Activated naive CD8-positive, alpha-beta T cell treated with anti-CD3 and anti-CD28 coated beads, Interleukin-2, amount 50 U/mL, for 16 hours (primary cell): ENCODE data around the gene IL4R.
"Not testable (repeated sequence)": the region's sequence is repeated elsewhere in the genome, so short reads cannot be mapped to it uniquely, and the experiment has no call there.

Source experiments
- DNase-seq: peaks from one replicate; pipeline ENCODE4 v3.0.0-alpha.2; 2020; ENCODE audit warnings: low read depth, low spot score

Gene IL4R

GRCh38 chr16:27288313-27288712, 25.5 kb upstream of the IL4R start:
- DNase-seq = not testable (repeated sequence)

DNA sequence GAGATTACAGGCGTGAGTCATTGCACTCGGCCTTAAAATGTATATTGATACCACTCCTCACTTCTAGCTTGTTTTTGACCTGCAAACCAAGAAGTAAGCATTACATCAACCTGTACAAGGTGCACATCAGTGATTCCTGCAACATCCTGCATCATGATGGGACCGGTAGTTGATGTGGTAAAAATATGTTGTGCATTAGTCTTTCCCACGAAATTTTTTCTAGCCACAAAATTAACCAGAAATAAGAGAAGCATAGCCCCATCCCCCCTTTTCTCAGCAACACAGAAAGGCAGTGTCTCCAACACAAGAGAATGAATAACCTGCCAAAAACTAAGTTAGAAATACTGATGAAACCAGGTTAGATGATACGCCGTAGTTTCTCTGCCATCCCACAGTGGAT, 24.1 kb upstream of the IL4R start:
- DNase-seq = no peak

DNA sequence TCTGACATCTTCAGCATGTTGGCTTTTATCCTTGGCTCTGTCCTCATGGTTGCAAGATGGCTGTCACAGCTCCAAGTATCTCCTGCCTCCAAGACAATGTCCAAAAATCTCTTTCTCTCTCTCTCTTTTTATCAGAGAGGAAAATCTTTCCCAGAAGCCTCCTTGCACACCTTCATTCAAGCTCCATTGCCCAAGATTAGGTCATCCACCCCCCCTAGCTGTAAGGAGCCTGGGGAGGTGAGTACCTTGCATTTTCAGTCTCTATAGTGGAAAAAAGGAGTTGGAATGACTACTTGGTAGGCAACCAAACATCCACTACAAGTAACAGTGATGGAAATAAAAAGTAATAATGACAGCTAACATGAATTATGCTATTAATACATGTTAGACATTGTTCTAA, 23.2 kb upstream of the IL4R start:
- no peak for DNase-seq

GRCh38 chr16:27291106-27291505, 22.7 kb upstream of the IL4R start:
- no peak for DNase-seq

DNA sequence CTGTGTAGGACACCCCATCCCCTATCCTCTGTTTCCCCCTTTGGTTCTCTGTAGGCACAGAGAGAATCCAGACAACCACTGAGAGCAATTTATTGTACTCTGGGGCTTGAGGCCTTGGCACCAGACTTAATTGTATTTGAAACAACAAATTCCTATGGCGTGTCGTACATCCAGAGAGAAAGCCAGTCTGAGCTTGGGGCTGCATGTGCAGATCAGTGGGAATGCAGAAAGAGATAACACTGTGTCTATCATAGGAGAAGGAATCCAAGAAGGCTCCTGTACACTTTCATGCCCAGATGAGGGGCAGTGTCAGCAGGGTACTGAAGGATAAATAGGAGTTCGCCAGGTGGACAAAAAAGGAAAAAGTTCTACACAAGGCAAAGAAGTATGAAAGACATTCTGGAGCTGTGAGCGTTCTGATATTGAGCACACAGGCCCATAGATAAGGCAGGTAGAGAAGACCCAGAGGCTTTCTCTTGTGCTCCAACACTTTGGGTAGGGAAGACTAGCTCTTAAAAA, 22.0 kb upstream of the IL4R start:
- no peak for DNase-seq

GRCh38 chr16:27293343-27293742, 20.4 kb upstream of the IL4R start:
- DNase-seq = no peak

DNA sequence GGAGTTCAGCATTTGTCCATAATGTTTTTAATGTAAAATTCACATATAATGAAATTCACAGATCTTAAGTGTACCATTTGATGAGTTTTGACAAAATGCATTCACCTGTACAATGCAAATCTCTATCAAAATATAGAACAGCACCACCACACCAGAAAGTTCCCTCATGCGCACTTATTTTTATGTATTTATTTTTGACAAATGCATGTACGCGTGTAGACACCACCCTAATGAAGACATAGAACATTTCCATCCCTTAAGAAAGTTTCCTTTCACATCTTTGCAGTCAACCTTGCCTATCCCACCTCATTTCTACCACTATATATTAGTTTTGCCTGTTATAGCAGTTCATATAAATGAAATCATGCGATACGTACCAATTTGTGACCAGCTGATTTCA, 15.6 kb upstream of the IL4R start:
- DNase-seq = no peak

DNA sequence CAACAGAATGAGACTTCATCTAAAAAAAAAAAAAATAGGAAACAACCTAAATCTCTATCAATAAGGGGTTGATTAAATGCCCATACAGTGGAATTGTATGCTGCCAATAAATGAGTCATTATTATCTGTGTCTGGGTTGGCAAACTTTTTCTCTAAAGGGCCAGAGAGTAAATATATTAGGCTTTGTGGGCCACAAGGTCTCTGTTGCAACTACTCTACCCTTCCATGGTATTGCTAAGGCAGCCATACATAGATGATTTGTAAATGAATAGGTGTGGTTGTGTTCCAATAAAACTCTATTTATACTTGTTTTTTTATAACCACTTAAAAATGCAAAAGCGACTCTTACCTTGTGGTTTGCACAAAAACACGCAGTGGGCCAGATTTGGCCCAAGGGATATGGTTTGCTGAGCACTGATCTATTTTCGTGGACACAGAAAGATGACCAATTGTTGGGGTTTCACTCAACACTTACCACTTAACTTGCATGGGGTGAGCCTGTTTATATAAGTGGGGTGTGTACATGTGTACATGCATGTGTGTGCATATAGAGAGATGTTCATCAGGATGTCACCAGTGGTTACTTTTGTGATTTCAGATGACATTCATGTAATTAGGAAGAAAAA, 12.4 kb upstream of the IL4R start:
- no peak for DNase-seq

DNA sequence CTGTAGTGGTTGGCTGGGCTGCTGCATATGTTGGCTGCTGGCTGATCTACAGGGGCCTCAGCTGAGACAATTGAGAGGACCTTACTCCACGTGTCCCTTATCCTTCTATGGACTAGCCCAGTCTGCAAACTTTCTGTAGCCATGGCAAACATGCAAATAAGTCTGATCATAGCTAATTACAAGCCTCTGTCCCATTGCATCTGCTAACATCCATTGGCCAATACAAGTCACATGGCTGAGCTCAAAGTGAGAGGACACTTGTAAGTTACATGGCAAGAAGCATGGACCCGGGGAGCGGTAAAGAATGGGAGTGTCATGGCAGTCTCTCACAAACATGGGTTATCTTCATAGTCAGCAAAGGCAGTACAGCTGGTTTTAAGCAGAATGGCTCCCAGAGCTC, 11.6 kb upstream of the IL4R start:
- DNase-seq = no peak

GRCh38 chr16:27303256-27304100, 10.3 kb upstream of the IL4R start:
- DNase-seq = no peak

DNA sequence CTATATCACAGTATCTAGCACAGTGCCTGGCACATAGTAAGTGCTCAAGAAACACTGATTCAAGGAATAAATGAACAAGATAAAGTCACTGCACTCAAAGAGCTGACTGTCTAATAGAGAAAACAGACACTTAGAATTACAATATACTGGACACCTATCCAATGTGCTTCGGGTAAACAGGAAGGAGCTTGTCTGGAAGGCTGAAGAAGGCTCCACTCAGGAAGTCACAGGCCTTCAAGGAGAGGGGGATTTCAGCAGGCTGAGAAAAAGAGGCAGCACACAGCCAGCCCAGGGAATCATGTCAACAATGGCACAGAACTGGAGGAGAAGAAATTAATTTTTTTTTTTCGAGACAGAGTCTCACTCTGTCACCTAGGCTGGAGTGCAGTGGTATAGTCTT, 9.7 kb upstream of the IL4R start:
- no peak for DNase-seq

- no peak for DNase-seq
These were observed 8.7 kb upstream of the IL4R start for GRCh38 chr16:27304881-27305745.

DNA sequence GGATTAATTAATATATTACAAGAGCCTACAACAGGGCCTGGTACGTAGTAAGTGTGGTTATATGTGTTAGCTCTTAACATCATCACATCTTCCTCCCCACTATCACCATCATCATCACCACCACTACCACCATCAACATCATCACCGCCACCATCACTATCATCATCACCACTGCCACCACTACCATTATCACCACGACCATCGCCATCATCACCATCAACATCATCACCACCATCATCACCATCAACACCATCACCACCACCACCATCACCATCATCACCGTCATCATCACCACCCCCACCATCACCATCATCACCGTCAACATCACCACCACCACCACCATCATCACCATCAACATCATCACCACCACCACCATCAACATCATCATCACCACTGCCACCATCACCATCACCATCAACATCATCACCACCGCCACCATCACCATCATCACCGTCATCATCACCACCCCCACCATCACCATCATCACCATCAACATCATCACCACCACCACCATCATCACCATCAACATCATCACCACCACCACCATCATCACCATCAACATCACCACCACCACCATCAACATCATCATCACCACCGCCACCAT, 7.8 kb upstream of the IL4R start:
- DNase-seq = no peak

GRCh38 chr16:27308792-27309191, 5.0 kb upstream of the IL4R start:
- no peak for DNase-seq

- no peak for DNase-seq
These were observed 3.0 kb upstream of the IL4R start for GRCh38 chr16:27310576-27311447.

DNA sequence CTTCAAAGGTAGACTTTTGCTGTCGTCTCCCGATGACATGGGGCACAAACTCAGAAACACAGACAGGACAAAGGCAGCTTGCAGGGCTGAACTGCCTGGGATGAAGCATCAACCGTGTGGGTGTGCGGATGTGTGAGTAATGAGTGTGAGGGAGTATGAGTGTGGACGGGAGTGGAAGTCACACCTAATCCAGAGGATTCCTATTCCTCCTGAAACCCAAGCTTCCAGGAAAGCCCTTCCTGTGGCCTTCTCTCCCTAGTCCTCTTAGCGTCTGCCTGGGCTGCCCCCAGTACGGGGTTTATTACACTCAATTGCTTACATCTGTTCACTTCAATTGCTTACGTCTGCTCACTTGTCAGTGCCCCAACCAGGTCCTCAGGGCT, 2.3 kb upstream of the IL4R start:
- DNase-seq = no peak

GRCh38 chr16:27311897-27312303, 1.9 kb upstream of the IL4R start:
- DNase-seq = no peak

DNA sequence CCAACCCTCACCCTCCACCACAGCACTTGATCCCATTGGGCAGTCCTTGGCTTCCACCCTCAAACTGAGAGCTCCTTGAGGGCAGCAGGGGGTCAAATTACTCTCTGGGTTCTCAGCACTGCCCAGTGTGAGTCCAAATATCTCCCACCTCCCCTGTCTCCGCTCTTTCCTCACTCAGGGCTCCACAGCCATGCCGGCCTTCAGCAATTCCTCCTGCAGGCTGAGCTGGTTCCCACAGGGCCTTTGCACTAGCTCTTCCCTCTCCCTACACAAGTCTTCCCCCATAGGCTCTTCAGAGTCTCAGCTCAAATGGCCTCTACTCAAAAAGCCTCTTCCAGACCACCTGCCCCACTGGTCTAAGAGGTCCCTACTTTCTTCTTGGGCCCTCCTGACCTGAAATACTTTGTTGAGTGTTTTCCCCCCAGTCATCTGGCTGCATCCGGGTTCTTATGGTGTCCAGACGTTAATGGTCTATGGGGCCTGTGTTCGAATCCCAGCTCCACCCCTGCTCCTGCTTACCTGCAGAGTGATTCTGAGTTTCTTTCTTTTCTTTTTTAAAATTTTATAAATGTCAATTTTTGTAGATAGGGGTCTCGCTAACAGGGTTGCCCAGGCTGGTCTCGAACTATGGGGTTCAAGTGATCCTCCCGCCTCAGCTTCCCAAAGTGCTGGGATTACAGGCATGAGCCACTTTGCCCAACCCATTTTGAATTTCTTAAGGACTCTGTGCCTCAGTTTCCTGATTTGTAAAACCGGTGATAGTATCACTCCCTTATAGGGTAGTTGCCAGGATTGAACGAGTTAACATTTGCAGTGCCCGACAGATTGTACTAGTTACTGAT, 973 bp upstream of the IL4R start:
- no peak for DNase-seq

DNA sequence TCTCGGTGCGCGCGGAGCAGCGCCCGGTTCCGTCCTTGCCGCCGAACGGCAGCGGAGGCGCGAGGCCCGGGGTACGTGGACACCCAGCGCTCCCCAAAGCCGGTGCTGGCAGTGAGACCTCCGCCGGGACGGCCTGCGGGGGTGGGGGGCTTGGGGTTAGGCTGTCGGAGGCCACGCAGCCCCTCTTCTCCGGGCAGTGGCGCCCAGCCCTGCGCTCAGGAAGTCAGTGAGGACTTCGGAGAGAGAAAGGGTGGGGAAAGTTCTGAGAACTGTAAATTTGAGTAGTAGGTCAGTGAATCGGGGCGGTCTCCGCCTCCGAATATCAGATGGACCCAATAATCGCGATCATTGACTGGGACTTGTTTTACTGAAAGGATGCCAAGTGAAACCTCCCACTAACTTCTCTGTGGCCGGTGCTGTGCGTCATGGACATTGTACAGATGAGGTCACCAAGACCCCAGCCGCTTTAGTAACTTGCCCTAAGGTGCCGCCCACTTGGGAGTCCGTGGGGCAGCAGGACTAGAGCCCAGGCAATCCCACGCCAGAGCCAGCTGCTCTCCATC, 468 bp downstream of the IL4R start:
- no peak for DNase-seq

DNA sequence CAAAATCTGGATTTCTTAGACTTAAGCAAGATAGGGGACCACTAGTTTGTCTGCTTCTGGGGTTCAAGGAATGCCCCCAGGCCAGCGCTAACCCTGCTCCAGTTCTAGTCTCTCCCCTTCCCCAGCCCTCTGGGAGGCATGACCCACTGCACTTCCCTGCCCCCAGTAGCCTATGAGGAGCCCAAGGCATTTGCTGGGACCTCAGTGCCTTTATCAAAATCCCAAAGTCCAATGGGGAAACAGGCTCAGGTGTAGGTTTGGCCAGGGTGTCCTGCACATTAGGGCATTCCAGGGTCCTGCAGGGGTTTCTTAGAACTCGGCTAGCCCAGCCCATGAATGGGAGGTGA, 1.2 kb downstream of the IL4R start:
- no peak for DNase-seq
